Heart right ventricle (tissue), 16 donors: Measurements from ENCODE around the gene GALNTL6. TPM values are rescaled to one million over a fixed set of nuclear protein-coding genes. Genes with fewer than 3 reads are reported as not detected.

Experiments
- ATAC-seq, 8 donors: fragments of 200-7000 bp; cut with Tn5 transposase; one replicate each; pipeline ENCODE4 v1.9.1; 2020; ENCODE audit warnings: mild to moderate bottlenecking in 8 of 8, moderate library complexity in 8 of 8, moderate number of reproducible peaks in 1 of 8
- DNase-seq, 2 donors: peaks; one replicate each; pipeline ENCODE4 v3.0.0-alpha.2; 2020
- H3K27ac ChIP-seq, 10 donors: fragments of 200-600 bp; sonication (generic) in 2 of 10; one replicate each; pipeline versions ENCODE4 v1.5.0 to v1.8.0; 2020 to 2022; ENCODE audit warnings: mild to moderate bottlenecking in 3 of 10
- H3K27me3 ChIP-seq, 7 donors: fragments of 200-600 bp; one replicate each; pipeline ENCODE4 v1.8.0; 2021 to 2022; ENCODE audit warnings: mild to moderate bottlenecking in 2 of 7
- H3K36me3 ChIP-seq, 9 donors: fragments of 200-600 bp; sonication (generic) in 1 of 9; one replicate each; pipeline versions ENCODE4 v1.5.0 to v1.8.0; 2020 to 2022; ENCODE audit warnings: mild to moderate bottlenecking in 2 of 9
- H3K4me1 ChIP-seq, 9 donors: fragments of 200-600 bp; sonication (generic) in 1 of 9; one replicate each; pipeline versions ENCODE4 v1.5.0 to v1.8.0; 2020 to 2022; ENCODE audit warnings: mild to moderate bottlenecking in 4 of 9
- H3K4me3 ChIP-seq, 10 donors: fragments of 200-600 bp; sonication (generic) in 2 of 10; one replicate each; pipeline versions ENCODE4 v1.5.0 to v1.8.0; 2020 to 2022; ENCODE audit warnings: mild to moderate bottlenecking in 7 of 10, moderate library complexity in 2 of 10
- H3K9me3 ChIP-seq, 11 donors: fragments of 200-600 bp in 10 of 11; sonication (generic) in 2 of 11; one replicate each; pipeline versions ENCODE4 v1.5.0 to v1.8.0; 2013 to 2022; ENCODE audit warnings: mild to moderate bottlenecking in 2 of 11, control low read depth in 1 of 11, moderate library complexity in 1 of 11
- CTCF ChIP-seq, 9 donors: fragments of 200-600 bp; sonication (generic) in 2 of 9; IDR thresholded peaks; one replicate each; pipeline versions ENCODE4 v1.5.0 to v1.8.0; 2021 to 2022; ENCODE audit warnings: antibody characterized with exemption in 9 of 9, mild to moderate bottlenecking in 5 of 9, moderate library complexity in 1 of 9
- WGBS, 2 donors: extraction: QIAGEN DNeasy Blood & Tissue Kit; methylation state at CpG; one replicate each; pipeline ENCODE4 v1.1.7; 2013; ENCODE audit warnings: inconsistent platforms in 1 of 2; 5-methylcytosine and 5-hydroxymethylcytosine counted together
- intact Hi-C, 10 donors: fragments of 100-400 bp; cut with DNase I; formaldehyde crosslinking; loops; one replicate each; pipeline versions ENCODE4 v1.11.1 to v1.14.2; 2022
- polyA plus RNA-seq, 2 donors: library from polyadenylated mRNA; stranded (reverse); fragments of 200-250 nt; gene quantifications; one replicate each; pipeline ENCODE4 v1.2.3, GENCODE V29; 2013
- total RNA-seq, 10 donors: library from RNA; stranded (reverse); fragmentation: NEBNext Ultra II Directional in 3 of 10; extraction: Animal tissue kit (Norgen Biotek cat#: 25700) in 3 of 10; gene quantifications; one replicate each; pipeline versions ENCODE4 v1.2.1 to v1.2.4, GENCODE V29; 2021 to 2023
- donor health status: Arrhythmogenic right ventricular cardiomyopathy.
- donor health status: ischemic (EF 13 %, LVEDD 7.1; RV severe dilation, severe dysfunction).
- donor health status: healthy with polysubstance abuse.
- donor health status: DM: no; HTN: yes; CAD: no.
- donor health status: DM: no; HTN: no; CAD: no.
- donor health status: ischemic (EF 25% LVEDD 6.9; RV normal size, moderate dysfunction).
- donor health status: ischemic (EF 25% LVEDD 5.7; RV mildly dilated, moderate dysfunction).
- donor health status: healthy.
- donor health status: DM: yes; HTN: yes; CAD: no.
- donor health status: Ischemic cardiomyopathy.
- donor health status: ischemic (EF 35%, LVEDD 5.7; RV mildly dilated, moderate dysfunction).
- donor health status: nonischemic (EF 11% LVEDD 7.7; RV severe dilation, severe dysfunction).
- donor health status: DM: yes; HTN: yes; CAD: no.
- donor health status: PGD.
- donor health status: ischemic (EF 29% LVEDD 5.4; RV normal size, mild dysfunction).
- donor health status: nonischemic (EF 23%, LVEDD 6.1; RV moderate dilation, normal function).

The GALNTL6 gene
- total and polyA plus RNA-seq, 12 donors: 0.14 to 2.6 (median 0.49) TPM; not detected in 6

- no peak overlapping the region for H3K27ac ChIP-seq
- WGBS, 2 donors: 67 to 75% methylated on average over 5 of the region's 5 CpGs
- H3K9me3 ChIP-seq: peaks cover 0 to 5% (median 0%) of the 10 kb centered on the region in 11 donors
- no peak overlapping the region for H3K4me3 ChIP-seq
- no peak for DNase-seq
- intact Hi-C loops: no loop called here
- no peaks in the 10 kb centered on the region for H3K36me3 ChIP-seq
- no peak for ATAC-seq
- no peak for TF ChIP-seq CTCF (IDR thresholded peaks at IDR 0.05)
- no peaks in the 10 kb centered on the region for H3K27me3 ChIP-seq
- H3K4me1 ChIP-seq: no peaks in the 10 kb centered on the region
These were observed 148.9 kb downstream of the GALNTL6 start for GRCh38 chr4:171962110-171962509.

GRCh38 chr4:171966356-171966755 lies 153.2 kb downstream of the GALNTL6 start:
- intact Hi-C loops: no loop called here
- TF ChIP-seq CTCF (IDR thresholded peaks at IDR 0.05): no peak
- Histone ChIP-seq H3K9me3 (peaks cover 0 to 7% (median 0%) of the 10 kb centered on the region in 11 donors), H3K4me1 (no peaks in the 10 kb centered on the region), H3K4me3 (no peak overlapping the region), H3K27ac (no peak overlapping the region), H3K36me3 (no peaks in the 10 kb centered on the region), H3K27me3 (no peaks in the 10 kb centered on the region)
- ATAC-seq: no peak
- WGBS, 2 donors: 72 to 74% methylated on average over 2 of the region's 2 CpGs
- DNase-seq: no peak

- Histone ChIP-seq H3K4me3 (no peak overlapping the region), H3K27me3 (no peaks in the 10 kb centered on the region), H3K9me3 (no peaks in the 10 kb centered on the region), H3K4me1 (no peaks in the 10 kb centered on the region), H3K36me3 (no peaks in the 10 kb centered on the region), H3K27ac (no peak overlapping the region)
- DNase-seq (no peak), ATAC-seq (no peak)
- TF ChIP-seq CTCF (IDR thresholded peaks at IDR 0.05): no peak
- intact Hi-C loops: no loop called here
These were observed 165.0 kb downstream of the GALNTL6 start for GRCh38 chr4:171978216-171978615.

- Histone ChIP-seq H3K4me1 (no peaks in the 10 kb centered on the region), H3K9me3 (no peaks in the 10 kb centered on the region), H3K4me3 (no peak overlapping the region), H3K27me3 (no peaks in the 10 kb centered on the region), H3K36me3 (no peaks in the 10 kb centered on the region), H3K27ac (no peak overlapping the region)
- intact Hi-C loops: no loop called here
- ATAC-seq: no peak
- WGBS, 2 donors: 56 to 57% methylated on average over 2 of the region's 2 CpGs
- no peak for TF ChIP-seq CTCF (IDR thresholded peaks at IDR 0.05)
- no peak for DNase-seq
These were observed 166.3 kb downstream of the GALNTL6 start for GRCh38 chr4:171979461-171979860.

- no peaks in the 10 kb centered on the region for H3K4me1 ChIP-seq
- ATAC-seq (no peak), DNase-seq (no peak)
- H3K27ac ChIP-seq: no peak overlapping the region
- intact Hi-C loops: no loop called here
- H3K27me3 ChIP-seq: no peaks in the 10 kb centered on the region
- TF ChIP-seq CTCF (IDR thresholded peaks at IDR 0.05): no peak
- H3K4me3 ChIP-seq: no peak overlapping the region
- H3K36me3 ChIP-seq: no peaks in the 10 kb centered on the region
- no peaks in the 10 kb centered on the region for H3K9me3 ChIP-seq
These were observed 168.0 kb downstream of the GALNTL6 start for GRCh38 chr4:171981185-171981584.
